ENCODE data around the gene ENG. TPM values are rescaled to one million over a fixed set of nuclear protein-coding genes. Genes with fewer than 3 reads are reported as not detected.

Gene ENG
- total and polyA plus RNA-seq, 11 donors, result 116 to 252 (median 144) TPM

DNA sequence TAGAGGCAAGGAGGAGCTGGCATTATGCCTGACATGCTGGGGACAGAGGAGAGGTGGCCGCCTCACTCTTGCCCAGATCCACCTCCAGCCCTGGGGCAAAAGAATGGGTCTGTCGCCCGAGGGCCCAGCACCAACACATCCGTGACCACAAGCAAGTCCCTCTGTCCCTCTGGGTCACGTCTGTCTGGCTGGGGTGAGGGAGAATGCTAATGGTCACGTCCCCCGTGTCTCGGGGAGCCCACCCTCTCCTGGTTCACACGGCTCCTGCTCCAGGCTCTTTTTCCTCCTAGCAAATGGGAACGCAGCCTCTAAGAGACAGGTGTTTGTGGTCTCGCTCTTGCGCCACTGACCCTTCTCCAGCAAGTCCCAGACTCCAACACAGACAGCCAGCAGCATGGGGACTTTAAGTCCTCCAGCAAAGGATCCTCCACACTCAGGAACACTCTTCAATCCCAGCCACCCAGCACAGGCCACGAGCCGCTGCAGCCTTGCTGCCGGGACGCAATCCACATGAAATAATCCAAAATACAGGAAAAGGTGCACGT, 4.1 kb downstream of the ENG start:
- DNase-seq (no peak), ATAC-seq (no peak)
- peak overlapping the region; percentile 4 to 94 (median 88) for H3K4me3 ChIP-seq
- TF ChIP-seq, protein P1, sequence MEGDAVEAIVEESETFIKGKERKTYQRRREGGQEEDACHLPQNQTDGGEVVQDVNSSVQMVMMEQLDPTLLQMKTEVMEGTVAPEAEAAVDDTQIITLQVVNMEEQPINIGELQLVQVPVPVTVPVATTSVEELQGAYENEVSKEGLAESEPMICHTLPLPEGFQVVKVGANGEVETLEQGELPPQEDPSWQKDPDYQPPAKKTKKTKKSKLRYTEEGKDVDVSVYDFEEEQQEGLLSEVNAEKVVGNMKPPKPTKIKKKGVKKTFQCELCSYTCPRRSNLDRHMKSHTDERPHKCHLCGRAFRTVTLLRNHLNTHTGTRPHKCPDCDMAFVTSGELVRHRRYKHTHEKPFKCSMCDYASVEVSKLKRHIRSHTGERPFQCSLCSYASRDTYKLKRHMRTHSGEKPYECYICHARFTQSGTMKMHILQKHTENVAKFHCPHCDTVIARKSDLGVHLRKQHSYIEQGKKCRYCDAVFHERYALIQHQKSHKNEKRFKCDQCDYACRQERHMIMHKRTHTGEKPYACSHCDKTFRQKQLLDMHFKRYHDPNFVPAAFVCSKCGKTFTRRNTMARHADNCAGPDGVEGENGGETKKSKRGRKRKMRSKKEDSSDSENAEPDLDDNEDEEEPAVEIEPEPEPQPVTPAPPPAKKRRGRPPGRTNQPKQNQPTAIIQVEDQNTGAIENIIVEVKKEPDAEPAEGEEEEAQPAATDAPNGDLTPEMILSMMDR (IDR thresholded peaks at IDR 0.05), result no peak
- TF ChIP-seq POLR2A (IDR thresholded peaks at IDR 0.05), result no peak
- no peaks in the 10 kb centered on the region for H3K27me3 ChIP-seq
- peaks cover 1 to 62% (median 41%) of the 10 kb centered on the region in 12 donors for H3K4me1 ChIP-seq
- H3K36me3 ChIP-seq, result peaks cover 0 to 49% (median 36%) of the 10 kb centered on the region in 9 donors
- peak overlapping the region; percentile 54 to 98 (median 95) for H3K27ac ChIP-seq
- intact Hi-C loops (cut with DNase I), result loop anchor here in 1 of 10 donors (10.0 kb wide), 1 partner anchor 86 kb away; no protein-coding TSS in a partner anchor
- H3K9me3 ChIP-seq, result peaks cover 0 to 17% (median 7%) of the 10 kb centered on the region in 12 donors
- 65 to 74% (median 70%) methylated on average over 8 to 17 of the region's 17 CpGs for WGBS, 4 donors

GRCh38 chr9:127848756-127849504, 5.5 kb downstream of the ENG start:
- intact Hi-C loops (cut with DNase I), result no loop called here
- Histone ChIP-seq H3K36me3 (peaks cover 0 to 54% (median 36%) of the 10 kb centered on the region in 9 donors), H3K4me3 (peak overlapping the region in 11 of 12 donors; percentile 49 to 94 (median 88)), H3K27ac (peak overlapping the region; percentile 54 to 98 (median 95)), H3K27me3 (no peaks in the 10 kb centered on the region), H3K4me1 (peaks cover 6 to 68% (median 46%) of the 10 kb centered on the region in 12 donors), H3K9me3 (peaks cover 0 to 17% (median 7%) of the 10 kb centered on the region in 12 donors)
- DNase-seq (no peak), ATAC-seq (no peak)
- no peak for TF ChIP-seq POLR2A (IDR thresholded peaks at IDR 0.05)
- TF ChIP-seq, protein P1 (IDR thresholded peaks at IDR 0.05), result no peak
- WGBS, 4 donors, result 75 to 92% (median 81%) methylated on average over 9 to 10 of the region's 10 CpGs

GRCh38 chr9:127847833-127848755, 6.4 kb downstream of the ENG start:
- Histone ChIP-seq H3K4me3 (peak overlapping the region; percentile 2 to 94 (median 88)), H3K9me3 (peaks cover 0 to 17% (median 7%) of the 10 kb centered on the region in 12 donors), H3K27ac (peak overlapping the region; percentile 57 to 98 (median 94)), H3K4me1 (peaks cover 6 to 72% (median 46%) of the 10 kb centered on the region in 12 donors), H3K36me3 (peaks cover 0 to 61% (median 38%) of the 10 kb centered on the region in 9 donors), H3K27me3 (no peaks in the 10 kb centered on the region)
- intact Hi-C loops (cut with DNase I), result no loop called here
- TF ChIP-seq, protein P1 (IDR thresholded peaks at IDR 0.05), result no peak
- TF ChIP-seq POLR2A (IDR thresholded peaks at IDR 0.05), result no peak
- ATAC-seq, result no peak
- DNase-seq, result no peak
- 63 to 80% (median 66%) methylated on average over 12 of the region's 12 CpGs for WGBS, 4 donors

All from heart left ventricle (tissue), 16 donors.